ENCODE data around the gene PCDHGC3. TPM values are rescaled to one million over a fixed set of nuclear protein-coding genes. Genes with fewer than 3 reads are reported as not detected.
"Not testable (repeated sequence)": the region's sequence is repeated elsewhere in the genome, so short reads cannot be mapped to it uniquely, and the experiment has no call there.

PCDHGC3 gene
- not detected for polyA plus RNA-seq (2012; ENCODE audit: insufficient read depth, insufficient read length)

GRCh38 chr5:141475625-141476131 lies at the start of gene PCDHGC3:
Gene PCDHGC3 (plus strand): TSS chr5:141475966. CDS start chr5:141476117, 151 bp downstream.
- DNase-seq (ENCODE audit: low read depth, low spot score) = no peak
- no peak within 1 kb of the TSS for H3K4me3 ChIP-seq (ENCODE audit: low read length)

GRCh38 chr5:141427783-141428426 lies 47.9 kb upstream of the PCDHGC3 start:
- H3K4me3 ChIP-seq (ENCODE audit: low read length) = no peak overlapping the region
- DNase-seq (ENCODE audit: low read depth, low spot score) = no peak

- DNase-seq (ENCODE audit: low read depth, low spot score) = no peak
- no peak within 1 kb of the TSS for H3K4me3 ChIP-seq (ENCODE audit: low read length)
Observed at GRCh38 chr5:141430332-141431113, 45.2 kb upstream of the PCDHGC3 start, which contains the start of gene PCDHGA12. Gene PCDHGA12 (plus strand): TSS chr5:141430507. CDS start chr5:141430760, 253 bp downstream.

GRCh38 chr5:141431286-141431685 lies 44.5 kb upstream of the PCDHGC3 start:
- no peak overlapping the region for H3K4me3 ChIP-seq (ENCODE audit: low read length)
- DNase-seq (ENCODE audit: low read depth, low spot score) = no peak

- not testable (repeated sequence) for DNase-seq (ENCODE audit: low read depth, low spot score); H3K4me3 ChIP-seq (ENCODE audit: low read length)
Observed at GRCh38 chr5:141432308-141432707, 43.5 kb upstream of the PCDHGC3 start.

GRCh38 chr5:141432726-141433125 lies 43.0 kb upstream of the PCDHGC3 start:
- not testable (repeated sequence) for H3K4me3 ChIP-seq (ENCODE audit: low read length); DNase-seq (ENCODE audit: low read depth, low spot score)

GRCh38 chr5:141434006-141434405 lies 41.8 kb upstream of the PCDHGC3 start:
- no peak for DNase-seq (ENCODE audit: low read depth, low spot score)
- no peak overlapping the region for H3K4me3 ChIP-seq (ENCODE audit: low read length)

GRCh38 chr5:141437221-141437620 lies 38.5 kb upstream of the PCDHGC3 start:
- no peak for DNase-seq (ENCODE audit: low read depth, low spot score)
- H3K4me3 ChIP-seq (ENCODE audit: low read length) = no peak overlapping the region

- H3K4me3 ChIP-seq (ENCODE audit: low read length) = no peak overlapping the region
- DNase-seq (ENCODE audit: low read depth, low spot score) = no peak
Observed at GRCh38 chr5:141439411-141440141, 36.2 kb upstream of the PCDHGC3 start.

- DNase-seq (ENCODE audit: low read depth, low spot score) = no peak
- H3K4me3 ChIP-seq (ENCODE audit: low read length) = no peak overlapping the region
Observed at GRCh38 chr5:141440341-141440740, 35.4 kb upstream of the PCDHGC3 start.

- H3K4me3 ChIP-seq (ENCODE audit: low read length) = no peak overlapping the region
Observed at GRCh38 chr5:141441571-141442170, 34.1 kb upstream of the PCDHGC3 start.

GRCh38 chr5:141465351-141465750 lies 10.4 kb upstream of the PCDHGC3 start:
- no peak overlapping the region for H3K4me3 ChIP-seq (ENCODE audit: low read length)
- no peak for DNase-seq (ENCODE audit: low read depth, low spot score)

More at GRCh38 chr5:141441571-141442170, 34.1 kb upstream of the PCDHGC3 start:
- no peak for DNase-seq (ENCODE audit: low read depth, low spot score)

- no peak for DNase-seq (ENCODE audit: low read depth, low spot score)
- no peak overlapping the region for H3K4me3 ChIP-seq (ENCODE audit: low read length)
Observed at GRCh38 chr5:141476132-141476911, 556 bp downstream of the PCDHGC3 start.

GRCh38 chr5:141477044-141477575 lies 1.3 kb downstream of the PCDHGC3 start:
- no peak for DNase-seq (ENCODE audit: low read depth, low spot score)
- no peak overlapping the region for H3K4me3 ChIP-seq (ENCODE audit: low read length)

- no peak for DNase-seq (ENCODE audit: low read depth, low spot score)
- no peak overlapping the region for H3K4me3 ChIP-seq (ENCODE audit: low read length)
Observed at GRCh38 chr5:141477815-141478214, 2.0 kb downstream of the PCDHGC3 start.

GRCh38 chr5:141478321-141478945 lies 2.7 kb downstream of the PCDHGC3 start:
- H3K4me3 ChIP-seq (ENCODE audit: low read length) = no peak overlapping the region
- DNase-seq (ENCODE audit: low read depth, low spot score) = no peak

GRCh38 chr5:141479776-141480175 lies 4.0 kb downstream of the PCDHGC3 start:
- DNase-seq (ENCODE audit: low read depth, low spot score) = no peak
- H3K4me3 ChIP-seq (ENCODE audit: low read length) = no peak overlapping the region

GRCh38 chr5:141483902-141484301 lies 8.1 kb downstream of the PCDHGC3 start:
- no peak overlapping the region for H3K4me3 ChIP-seq (ENCODE audit: low read length)
- DNase-seq (ENCODE audit: low read depth, low spot score) = no peak
